ENCODE data around the gene ARHGEF19.

The ARHGEF19 gene

DNA sequence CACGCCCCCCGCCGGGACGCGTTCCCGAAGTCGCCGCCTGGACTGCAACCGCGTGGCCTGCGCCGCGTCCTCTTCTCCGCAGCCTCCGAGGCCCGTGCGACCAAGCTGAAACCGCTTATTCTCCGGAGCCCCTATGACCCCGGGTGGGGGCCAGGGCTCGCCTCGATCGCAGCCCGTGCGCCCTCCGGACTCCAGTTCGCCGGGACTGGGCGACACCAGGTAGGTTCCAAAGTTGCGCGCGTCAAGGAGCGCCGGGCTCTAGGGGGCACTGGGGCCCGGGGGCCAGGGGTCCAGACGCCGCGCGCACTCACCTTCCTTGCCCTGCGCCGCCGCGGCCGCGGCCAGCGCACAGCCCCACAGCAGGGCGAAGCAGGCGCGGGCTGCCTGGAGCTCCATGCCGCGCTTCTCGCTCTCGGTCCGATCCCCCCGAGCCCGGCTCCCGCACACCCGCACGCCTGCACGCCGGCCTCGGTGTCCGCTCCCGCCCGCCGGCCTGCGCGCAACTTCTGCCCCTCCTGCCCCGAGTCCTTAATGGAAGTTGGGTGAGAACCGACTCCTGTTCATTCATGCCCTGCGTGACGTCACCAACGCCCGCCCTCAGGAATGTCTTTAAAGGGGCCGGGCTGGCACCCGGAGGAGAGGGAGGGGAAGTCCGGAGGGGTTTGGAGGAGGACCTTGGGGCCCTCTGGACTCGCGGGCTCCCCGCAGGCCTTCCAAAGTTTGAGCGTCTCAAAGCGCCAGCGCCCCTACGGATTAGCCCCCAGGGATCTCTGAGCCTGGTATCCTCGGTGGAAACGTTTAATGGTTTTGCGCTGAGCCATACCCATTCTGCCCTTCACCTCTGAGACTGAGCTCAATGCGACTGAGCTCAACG lies 56.7 kb downstream of the ARHGEF19 start, which contains the start of gene EPHA2:
EPHA2 (minus strand) TSS at position 533 of the 874 bp plus-strand sequence; CDS start at position 396, 137 bp downstream.
- peak; percentile 94 for DNase-seq (ENCODE audit: low spot score)
- WGBS, 2 donors (ENCODE audit: extremely low coverage in 2 of 2, insufficient read length in 2 of 2, insufficient replicate concordance in 1 of 2) = no CpG with 5 or more reads among the region's 89 CpGs

DNA sequence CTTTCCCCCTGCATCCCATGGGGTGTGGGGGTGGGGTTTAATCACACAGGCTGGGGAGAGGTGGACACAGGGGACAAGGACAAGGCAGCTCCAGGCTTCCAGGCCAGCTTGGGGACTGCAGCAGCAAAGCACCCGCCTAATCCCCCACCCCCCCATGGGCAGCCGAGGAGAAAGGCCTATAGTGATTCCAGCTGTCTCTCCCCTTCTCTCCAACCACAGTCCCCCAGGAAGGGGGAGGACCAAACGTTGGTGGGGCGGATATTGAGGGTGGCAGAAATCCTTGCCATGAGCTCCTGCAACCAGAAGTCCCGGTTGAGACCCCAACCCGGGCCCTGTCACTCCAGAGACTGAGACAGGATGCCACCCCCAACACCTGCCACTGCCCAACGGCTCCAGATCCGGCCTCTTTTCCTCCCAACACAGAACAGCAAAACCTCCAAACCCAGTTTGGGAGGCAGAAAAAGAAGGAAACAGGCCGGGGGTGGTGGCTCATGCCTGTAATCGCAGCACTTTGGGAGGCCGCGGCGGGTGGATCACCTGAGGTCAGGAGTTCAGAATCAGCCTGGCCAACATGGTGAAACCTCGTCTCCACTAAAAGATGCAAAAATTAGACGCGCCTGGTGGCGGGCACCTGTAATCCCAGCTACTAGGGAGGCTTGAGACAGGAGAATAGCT lies 58.3 kb downstream of the ARHGEF19 start:
- Histone ChIP-seq H3K14ac (ENCODE audit: low read length) (no peak overlapping the region), H3K27ac (replicated peaks; ENCODE audit: low read length) (peak overlapping the region; percentile 80)
- no CpG with 5 or more reads among the region's 17 CpGs for WGBS, 2 donors (ENCODE audit: extremely low coverage in 2 of 2, insufficient read length in 2 of 2, insufficient replicate concordance in 1 of 2)

More for the DNA sequence above, 56.7 kb downstream of the ARHGEF19 start, which contains the start of gene EPHA2:
- Histone ChIP-seq H3K18ac (ENCODE audit: low read length) (peak within 1 kb of the TSS; percentile 99), H4K8ac (ENCODE audit: low read depth, low read length) (no peak within 1 kb of the TSS), H4K91ac (ENCODE audit: low read depth, low read length, poor library complexity) (peak within 1 kb of the TSS; percentile 56), H2BK120ac (ENCODE audit: low read depth, low read length) (peak within 1 kb of the TSS; percentile 62), H3K4me3 (ENCODE audit: low read length in 2 of 2) (peak within 1 kb of the TSS; percentile 74 to 97), H3K9ac (ENCODE audit: low read depth, low read length, poor library complexity) (peak within 1 kb of the TSS; percentile 98), H2AFZ (ENCODE audit: low read length) (peak within 1 kb of the TSS; percentile 95), H3K4me2 (ENCODE audit: insufficient read depth, low read length, poor library complexity, severe bottlenecking) (peak within 1 kb of the TSS; percentile 78), H3K9me3 (replicated peaks in 1 of 2; ENCODE audit: control insufficient read depth in 2 of 2, insufficient read depth in 1 of 2, low read depth in 1 of 2, low read length in 2 of 2) (peaks cover 0 to 2% of the 10 kb centered on the region in 2 donors), H3K36me3 (replicated peaks in 1 of 2; ENCODE audit: control insufficient read depth in 2 of 2, insufficient read depth in 2 of 2, low read length in 2 of 2) (peaks cover 3 to 6% of the 10 kb centered on the region in 2 donors), H3K27ac (replicated peaks; ENCODE audit: low read length) (peak within 1 kb of the TSS; percentile 67), H3K23ac (ENCODE audit: low read depth, low read length, poor library complexity) (peak within 1 kb of the TSS; percentile 92), H3K4ac (ENCODE audit: low read length) (peak within 1 kb of the TSS; percentile 41), H3K79me1 (ENCODE audit: low read depth, low read length) (peaks cover 8% of the 10 kb centered on the region), H3K14ac (ENCODE audit: low read length) (peak within 1 kb of the TSS; percentile 58), H3K27me3 (ENCODE audit: control insufficient read depth in 3 of 3, insufficient read depth in 3 of 3, low read depth in 1 of 3, low read length in 3 of 3) (no peaks in the 10 kb centered on the region), H2BK5ac (ENCODE audit: low read length) (peak within 1 kb of the TSS; percentile 96), H3K4me1 (ENCODE audit: control insufficient read depth in 2 of 2, insufficient read depth in 1 of 2, low read depth in 1 of 2, low read length in 2 of 2) (peaks cover 41 to 43% of the 10 kb centered on the region in 2 donors), H2BK12ac (ENCODE audit: low read length) (peak within 1 kb of the TSS; percentile 67), H2AK5ac (ENCODE audit: low read depth, low read length) (peak within 1 kb of the TSS; percentile 94), H2BK15ac (ENCODE audit: low read length) (peak within 1 kb of the TSS; percentile 79)

DNA sequence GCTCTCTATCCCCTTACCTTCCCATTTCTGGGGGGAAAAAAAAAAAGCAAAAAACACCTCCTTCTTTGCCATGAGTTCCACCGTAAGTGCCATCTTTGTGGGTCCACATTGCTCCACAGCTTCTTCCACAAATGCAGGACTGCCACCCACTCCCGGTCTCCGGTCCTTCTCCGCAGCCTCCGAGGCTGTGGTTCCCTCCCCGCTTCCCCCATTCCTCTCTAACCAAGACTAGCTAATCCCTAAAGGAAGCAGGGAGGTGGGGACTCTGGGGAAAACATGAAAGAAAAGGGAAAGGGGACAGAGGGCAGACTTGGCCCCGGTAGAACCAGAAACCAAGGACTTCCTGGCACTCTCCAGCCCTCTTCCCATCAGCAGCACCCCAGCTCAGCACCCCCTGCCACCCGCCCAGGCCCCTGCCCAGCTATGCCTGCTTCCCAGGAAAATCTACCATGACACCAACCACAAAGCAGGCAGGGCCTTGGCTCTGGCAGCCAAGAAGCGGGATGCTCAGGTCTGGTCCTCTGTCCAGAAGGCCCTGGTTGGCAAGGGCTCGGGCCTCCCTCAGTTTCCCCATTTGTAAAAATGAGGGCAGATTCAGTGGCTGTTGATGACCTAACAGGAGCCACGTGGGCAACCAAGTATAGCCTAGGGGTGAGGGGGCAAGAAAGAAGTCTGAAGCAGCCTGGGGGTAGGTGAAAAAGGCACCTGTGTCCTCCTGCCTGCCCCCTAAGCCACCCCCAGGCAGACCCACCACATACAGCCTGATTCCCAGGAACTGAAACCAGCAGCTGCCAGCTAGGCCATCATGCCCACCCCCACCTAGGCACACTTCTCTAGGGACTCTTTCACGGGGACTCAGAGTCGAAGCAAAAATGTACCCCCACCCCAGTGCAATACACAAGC lies 59.1 kb downstream of the ARHGEF19 start:
- peaks cover 42 to 44% of the 10 kb centered on the region in 2 donors for H3K4me1 ChIP-seq (ENCODE audit: control insufficient read depth in 2 of 2, insufficient read depth in 1 of 2, low read depth in 1 of 2, low read length in 2 of 2)
- peaks cover 28 to 30% of the 10 kb centered on the region in 2 donors for H3K36me3 ChIP-seq (replicated peaks in 1 of 2; ENCODE audit: control insufficient read depth in 2 of 2, insufficient read depth in 2 of 2, low read length in 2 of 2)
- no peak overlapping the region for H3K23ac ChIP-seq (ENCODE audit: low read depth, low read length, poor library complexity)
- no peak overlapping the region for H2BK120ac ChIP-seq (ENCODE audit: low read depth, low read length)
- no CpG with 5 or more reads among the region's 13 CpGs for WGBS, 2 donors (ENCODE audit: extremely low coverage in 2 of 2, insufficient read length in 2 of 2, insufficient replicate concordance in 1 of 2)
- peak overlapping the region; percentile 85 for H2AK5ac ChIP-seq (ENCODE audit: low read depth, low read length)
- peak overlapping the region; percentile 74 to 97 for H3K4me3 ChIP-seq (ENCODE audit: low read length in 2 of 2)
- H3K79me1 ChIP-seq (ENCODE audit: low read depth, low read length) = peaks cover 21% of the 10 kb centered on the region
- no peak overlapping the region for H4K8ac ChIP-seq (ENCODE audit: low read depth, low read length)
- H3K18ac ChIP-seq (ENCODE audit: low read length) = peak overlapping the region; percentile 88
- H3K27ac ChIP-seq (replicated peaks; ENCODE audit: low read length) = peak overlapping the region; percentile 80
- peak overlapping the region; percentile 92 for H3K4me2 ChIP-seq (ENCODE audit: insufficient read depth, low read length, poor library complexity, severe bottlenecking)
- H3K4ac ChIP-seq (ENCODE audit: low read length) = no peak overlapping the region
- peak overlapping the region; percentile 62 for H2BK15ac ChIP-seq (ENCODE audit: low read length)
- peak overlapping the region; percentile 4 for H2BK12ac ChIP-seq (ENCODE audit: low read length)
- peaks cover 0 to 2% of the 10 kb centered on the region in 2 donors for H3K9me3 ChIP-seq (replicated peaks in 1 of 2; ENCODE audit: control insufficient read depth in 2 of 2, insufficient read depth in 1 of 2, low read depth in 1 of 2, low read length in 2 of 2)
- peak overlapping the region; percentile 96 for H2BK5ac ChIP-seq (ENCODE audit: low read length)
- no peak for DNase-seq (ENCODE audit: low spot score)
- H4K91ac ChIP-seq (ENCODE audit: low read depth, low read length, poor library complexity) = no peak overlapping the region
- peak overlapping the region; percentile 78 for H3K9ac ChIP-seq (ENCODE audit: low read depth, low read length, poor library complexity)
- H3K27me3 ChIP-seq (ENCODE audit: control insufficient read depth in 3 of 3, insufficient read depth in 3 of 3, low read depth in 1 of 3, low read length in 3 of 3) = no peaks in the 10 kb centered on the region
- H2AFZ ChIP-seq (ENCODE audit: low read length) = no peak overlapping the region
- no peak overlapping the region for H3K14ac ChIP-seq (ENCODE audit: low read length)

More for the DNA sequence above, 58.3 kb downstream of the ARHGEF19 start:
- H3K36me3 ChIP-seq (replicated peaks in 1 of 2; ENCODE audit: control insufficient read depth in 2 of 2, insufficient read depth in 2 of 2, low read length in 2 of 2) = peaks cover 20 to 22% of the 10 kb centered on the region in 2 donors
- H2BK5ac ChIP-seq (ENCODE audit: low read length) = peak overlapping the region; percentile 96
- H3K18ac ChIP-seq (ENCODE audit: low read length) = peak overlapping the region; percentile 22
- H3K4ac ChIP-seq (ENCODE audit: low read length) = no peak overlapping the region
- peak overlapping the region; percentile 78 for H3K9ac ChIP-seq (ENCODE audit: low read depth, low read length, poor library complexity)
- peak overlapping the region; percentile 85 for H2AK5ac ChIP-seq (ENCODE audit: low read depth, low read length)
- no peak overlapping the region for H2BK12ac ChIP-seq (ENCODE audit: low read length)
- peak overlapping the region; percentile 95 for H2AFZ ChIP-seq (ENCODE audit: low read length)
- H3K9me3 ChIP-seq (replicated peaks in 1 of 2; ENCODE audit: control insufficient read depth in 2 of 2, insufficient read depth in 1 of 2, low read depth in 1 of 2, low read length in 2 of 2) = peaks cover 0 to 2% of the 10 kb centered on the region in 2 donors
- no peak overlapping the region for H3K23ac ChIP-seq (ENCODE audit: low read depth, low read length, poor library complexity)
- no peak overlapping the region for H4K8ac ChIP-seq (ENCODE audit: low read depth, low read length)
- DNase-seq (ENCODE audit: low spot score) = no peak
- peak overlapping the region; percentile 92 for H3K4me2 ChIP-seq (ENCODE audit: insufficient read depth, low read length, poor library complexity, severe bottlenecking)
- no peak overlapping the region for H2BK15ac ChIP-seq (ENCODE audit: low read length)
- H4K91ac ChIP-seq (ENCODE audit: low read depth, low read length, poor library complexity) = no peak overlapping the region
- peak overlapping the region; percentile 74 to 97 for H3K4me3 ChIP-seq (ENCODE audit: low read length in 2 of 2)
- H2BK120ac ChIP-seq (ENCODE audit: low read depth, low read length) = no peak overlapping the region
- H3K27me3 ChIP-seq (ENCODE audit: control insufficient read depth in 3 of 3, insufficient read depth in 3 of 3, low read depth in 1 of 3, low read length in 3 of 3) = no peaks in the 10 kb centered on the region
- peaks cover 42 to 46% of the 10 kb centered on the region in 2 donors for H3K4me1 ChIP-seq (ENCODE audit: control insufficient read depth in 2 of 2, insufficient read depth in 1 of 2, low read depth in 1 of 2, low read length in 2 of 2)
- H3K79me1 ChIP-seq (ENCODE audit: low read depth, low read length) = peaks cover 19% of the 10 kb centered on the region

Data from neuronal stem cell (in vitro differentiated cells).